Measurements from ENCODE around the gene PHF12.
"Not testable (repeated sequence)": the region's sequence is repeated elsewhere in the genome, so short reads cannot be mapped to it uniquely, and the experiment has no call there.

Gene PHF12

GRCh38 chr17:28906706-28907438 lies 44.4 kb downstream of the PHF12 start:
- DNase-seq (ENCODE audit: insufficient read length, low spot score) (no peak), FAIRE-seq (no peak)

DNA sequence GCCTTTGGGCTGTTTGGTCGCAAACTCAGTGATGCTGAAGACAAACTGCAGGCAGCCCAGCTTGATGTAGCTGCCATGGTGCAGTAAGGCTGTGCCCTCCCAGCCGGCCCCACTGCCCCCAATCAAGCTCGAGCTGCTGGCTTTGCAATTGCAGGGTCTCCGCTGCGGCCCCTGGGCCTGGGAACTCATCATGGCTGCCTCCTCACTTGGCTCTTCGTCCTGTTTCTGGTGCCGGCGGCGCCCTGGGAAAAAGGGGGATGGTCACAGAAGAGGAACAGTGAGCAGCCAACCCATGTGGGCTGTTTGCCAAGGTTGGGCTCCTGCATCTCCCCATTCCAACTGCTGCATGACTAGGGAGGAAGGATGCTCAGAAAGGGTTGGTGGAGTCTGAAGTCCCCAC lies 45.0 kb downstream of the PHF12 start:
- no peak for DNase-seq (ENCODE audit: insufficient read length, low spot score)
- FAIRE-seq = no peak

GRCh38 chr17:28904800-28905199 lies 46.5 kb downstream of the PHF12 start:
- FAIRE-seq (no peak), DNase-seq (ENCODE audit: insufficient read length, low spot score) (no peak)

GRCh38 chr17:28903546-28903841 lies 47.8 kb downstream of the PHF12 start:
- not testable (repeated sequence) for FAIRE-seq; DNase-seq (ENCODE audit: insufficient read length, low spot score)

DNA sequence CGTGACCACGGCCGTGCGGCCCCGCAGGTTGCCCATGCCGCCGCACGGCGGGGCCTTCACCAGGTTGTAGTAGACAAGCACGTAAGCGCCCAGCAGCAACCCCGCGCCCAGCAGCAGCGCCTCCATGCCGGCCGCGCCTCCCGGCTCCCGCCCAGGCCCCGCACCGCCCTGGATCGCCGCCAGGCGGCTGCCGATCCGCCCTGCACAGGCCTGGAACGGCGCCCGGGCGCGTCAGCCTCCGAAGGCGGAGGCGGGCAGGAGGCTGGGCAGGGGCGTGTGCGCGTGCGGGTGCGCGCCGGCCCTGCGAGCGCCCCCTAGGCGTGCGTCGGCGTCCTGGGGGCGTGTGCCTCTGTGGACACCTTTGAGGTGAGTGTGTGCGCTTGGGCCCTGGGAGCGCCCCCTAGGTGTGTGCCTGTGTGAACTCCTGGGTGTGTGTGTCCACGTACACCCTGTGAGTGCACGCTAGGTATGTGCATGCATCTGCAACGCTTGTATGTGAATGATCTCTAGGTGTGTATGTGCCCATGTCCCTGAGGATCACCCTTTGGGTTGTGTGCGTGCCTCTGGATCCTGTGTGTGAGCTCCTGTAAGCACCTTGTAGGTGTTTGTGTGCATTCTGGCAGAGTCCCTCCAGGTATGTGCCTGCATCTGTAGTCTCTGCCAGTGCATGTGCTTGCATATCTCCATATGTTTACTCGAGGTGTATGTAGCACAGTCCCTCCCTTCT lies 48.3 kb downstream of the PHF12 start, which contains the start of gene DHRS13:
Gene DHRS13, minus strand, starts transcription at position 261 of the 727 bp plus-strand sequence. Its CDS starts 135 bp downstream, at position 126.
- peak; percentile 95 for DNase-seq (ENCODE audit: insufficient read length, low spot score)
- peak; percentile 96 for FAIRE-seq

DNA sequence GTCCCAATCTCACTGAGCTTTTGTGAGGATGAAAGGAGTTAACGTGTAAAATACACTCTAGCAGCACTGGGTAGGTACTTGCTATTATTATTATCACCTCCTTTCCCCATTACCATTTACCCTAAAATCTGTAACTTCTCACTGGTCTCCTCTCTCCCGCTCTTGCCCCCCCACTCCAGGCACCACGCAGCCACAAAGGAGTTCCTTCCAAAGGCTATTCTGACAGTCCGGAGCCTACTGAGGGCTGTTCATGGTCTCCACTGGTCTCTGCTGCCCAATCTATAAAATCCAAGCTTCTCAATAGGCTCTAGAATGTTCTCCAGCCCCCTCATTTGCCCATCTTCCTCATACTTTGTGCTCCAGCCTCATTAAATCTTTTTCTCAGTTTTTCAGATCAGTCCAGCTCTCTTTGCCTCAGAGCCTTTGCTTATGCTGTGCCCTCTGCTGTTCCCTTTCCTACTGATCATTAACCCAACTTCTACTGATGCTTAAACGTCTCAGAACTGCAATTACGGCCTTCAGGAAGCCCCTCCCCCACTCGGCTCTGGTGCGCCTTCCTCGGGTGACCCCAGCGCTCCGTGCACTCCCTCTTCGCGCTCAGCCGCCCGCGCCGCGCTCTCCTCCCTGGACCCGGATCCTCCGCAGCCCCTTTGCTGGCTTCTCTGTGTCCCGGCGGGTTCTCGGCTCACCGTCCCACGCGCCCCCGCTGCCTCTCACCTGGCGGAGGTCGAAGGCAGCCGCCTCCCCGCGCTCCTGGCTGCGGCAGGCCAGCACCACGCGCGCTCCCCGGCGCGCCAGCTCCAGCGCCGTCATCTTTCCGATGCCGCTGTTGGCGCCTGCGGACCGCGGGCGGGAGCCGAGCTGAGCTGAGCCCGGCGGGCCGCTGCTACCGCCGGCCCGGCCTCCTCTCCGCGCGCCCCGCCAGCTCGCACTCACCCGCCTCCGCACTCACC lies 49.2 kb downstream of the PHF12 start:
- no peak for FAIRE-seq
- DNase-seq (ENCODE audit: insufficient read length, low spot score) = peak; percentile 56

- DNase-seq (ENCODE audit: insufficient read length, low spot score) (no peak), FAIRE-seq (no peak)
Observed at GRCh38 chr17:28900986-28901726, 50.2 kb downstream of the PHF12 start.

- FAIRE-seq (no peak), DNase-seq (ENCODE audit: insufficient read length, low spot score) (no peak)
Observed at GRCh38 chr17:28899212-28899815, 52.0 kb downstream of the PHF12 start.

DNA sequence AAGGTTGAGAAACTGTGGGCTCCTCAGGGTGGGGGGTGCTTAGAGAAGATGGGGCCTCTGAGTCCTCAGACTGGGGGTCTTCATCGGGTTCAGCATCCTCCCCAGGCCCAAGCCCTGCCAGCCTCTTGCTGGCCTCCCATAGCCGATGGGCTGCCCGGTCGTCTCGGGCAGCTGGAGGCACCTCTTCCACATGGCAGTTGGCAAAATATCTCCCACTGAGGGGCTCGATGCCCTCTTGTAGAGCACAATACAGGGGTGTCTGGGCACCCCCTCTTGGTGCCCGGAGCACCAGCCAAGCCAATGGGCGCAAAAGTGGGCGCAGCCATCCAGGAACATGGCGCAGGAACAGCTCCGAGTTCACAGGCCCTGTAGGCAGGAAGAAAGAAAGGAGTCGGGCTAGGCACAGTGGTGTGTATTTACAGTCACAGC lies 52.8 kb downstream of the PHF12 start:
- DNase-seq (ENCODE audit: insufficient read length, low spot score) = no peak
- FAIRE-seq = no peak

GRCh38 chr17:28897769-28898526 lies 53.4 kb downstream of the PHF12 start:
- FAIRE-seq = no peak
- no peak for DNase-seq (ENCODE audit: insufficient read length, low spot score)

GRCh38 chr17:28896884-28897768 lies 54.2 kb downstream of the PHF12 start, which contains the start of gene FLOT2:
TSS of gene FLOT2 (minus strand) at chr17:28897733. CDS start at chr17:28897574, 159 bp downstream.
- peak; percentile 78 for DNase-seq (ENCODE audit: insufficient read length, low spot score)
- peak; percentile 71 for FAIRE-seq

DNA sequence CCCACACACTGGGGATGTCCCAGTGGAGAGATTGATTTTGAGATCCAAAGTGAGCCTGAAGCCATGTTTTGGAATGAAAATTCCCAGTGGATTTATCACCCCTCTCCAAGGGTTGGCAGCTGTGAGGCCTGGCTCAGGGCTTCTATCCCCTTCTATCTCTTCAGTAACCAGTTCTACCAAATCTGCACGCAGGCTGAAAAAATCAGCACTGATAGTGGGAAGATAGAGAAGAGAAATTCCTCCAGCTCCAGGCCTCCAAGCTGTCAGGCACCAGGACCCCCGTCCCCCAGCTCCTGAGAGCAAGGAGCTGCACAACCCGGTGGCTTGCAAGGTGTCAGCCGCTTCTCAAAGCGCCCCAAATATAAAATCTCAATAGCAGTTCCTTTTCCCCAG lies 54.8 kb downstream of the PHF12 start:
- FAIRE-seq (no peak), DNase-seq (ENCODE audit: insufficient read length, low spot score) (no peak)

- DNase-seq (ENCODE audit: insufficient read length, low spot score) (no peak), FAIRE-seq (no peak)
Observed at GRCh38 chr17:28895794-28896447, 55.4 kb downstream of the PHF12 start.

DNA sequence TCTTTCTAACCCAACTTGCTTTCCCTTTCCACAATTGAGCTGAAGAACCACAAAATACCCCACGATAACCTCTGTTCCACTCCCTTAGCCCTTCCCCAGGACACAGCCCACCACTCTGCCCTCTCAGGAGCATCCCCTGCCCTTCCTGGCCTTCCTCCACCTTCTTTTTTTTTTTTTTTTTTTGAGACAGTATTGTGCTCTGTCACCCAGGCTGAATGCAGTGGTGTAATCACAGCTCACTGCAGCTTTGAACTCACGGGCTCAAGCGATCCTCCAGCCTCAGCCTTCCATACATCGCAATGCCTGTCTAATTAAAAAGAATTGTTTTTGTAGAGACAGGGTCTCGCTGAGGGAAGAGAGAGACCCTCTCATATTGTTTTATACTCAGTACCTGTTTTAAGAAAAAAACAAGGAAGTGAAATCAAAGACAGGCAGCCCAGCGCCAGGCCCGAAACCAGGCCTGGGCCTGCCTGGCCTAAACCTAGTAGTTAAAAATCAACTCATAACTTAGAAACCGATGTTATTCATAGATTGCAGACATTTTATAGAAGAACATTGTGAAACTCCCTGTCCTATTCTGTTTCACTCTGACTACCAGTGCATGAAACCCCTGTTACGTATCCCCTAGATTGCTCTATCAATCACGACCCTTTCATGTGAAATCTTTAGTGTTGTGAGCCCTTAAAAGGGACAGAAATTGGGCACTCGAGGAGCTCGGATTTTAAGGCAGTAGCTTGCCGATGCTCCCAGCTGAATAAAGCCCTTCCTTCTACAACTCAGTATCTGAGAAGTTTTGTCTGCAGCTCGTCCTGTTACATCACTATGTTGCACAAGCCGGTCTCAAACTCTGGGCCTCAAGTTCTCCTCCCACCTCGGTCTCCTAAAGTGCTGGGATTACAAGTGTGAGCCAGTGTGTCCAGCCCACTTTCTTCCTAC lies 57.8 kb downstream of the PHF12 start:
- not testable (repeated sequence) for DNase-seq (ENCODE audit: insufficient read length, low spot score); FAIRE-seq

DNA sequence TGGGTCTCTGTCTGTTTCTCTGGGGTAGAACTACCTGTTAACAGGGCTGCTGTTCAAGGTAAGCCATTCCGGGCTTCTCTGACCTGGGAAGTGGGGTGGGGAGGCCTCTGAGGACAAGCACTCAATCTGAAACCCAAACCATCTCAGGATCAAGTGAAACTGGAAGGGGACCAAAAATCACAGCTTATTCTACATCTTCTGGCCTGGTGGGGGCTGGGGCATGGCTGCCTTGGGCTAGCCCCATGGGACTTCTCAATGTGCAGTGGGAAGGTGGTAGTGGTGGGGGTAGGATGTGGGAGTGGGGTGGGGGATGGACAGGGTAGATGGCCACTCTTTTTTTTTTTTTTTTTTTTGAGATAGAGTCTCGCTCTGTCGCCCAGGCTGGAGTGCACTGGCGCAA lies 59.3 kb downstream of the PHF12 start:
- FAIRE-seq = no peak
- no peak for DNase-seq (ENCODE audit: insufficient read length, low spot score)

GRCh38 chr17:28891201-28891600 lies 60.1 kb downstream of the PHF12 start:
- no peak for FAIRE-seq
- DNase-seq (ENCODE audit: insufficient read length, low spot score) = no peak

DNA sequence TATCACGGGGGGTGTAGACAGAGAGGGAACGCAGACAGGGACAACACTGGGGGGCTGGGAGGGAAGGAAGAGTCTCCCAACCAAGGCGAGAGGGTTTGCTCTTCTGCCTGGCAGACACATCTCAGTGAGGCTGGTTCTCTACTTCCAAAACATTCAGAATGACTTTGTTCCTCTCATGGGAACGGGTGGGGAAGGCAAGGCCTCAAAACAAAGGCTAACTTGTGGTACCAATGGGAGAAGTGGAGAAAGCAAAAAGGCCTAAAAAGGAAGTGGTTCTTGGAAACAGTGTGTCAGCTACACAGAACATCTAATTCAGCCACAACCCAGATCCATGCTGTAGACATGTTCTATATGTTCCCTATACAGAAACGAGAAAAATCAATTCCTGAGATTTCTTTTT lies 61.3 kb downstream of the PHF12 start:
- FAIRE-seq = no peak
- DNase-seq (ENCODE audit: insufficient read length, low spot score) = no peak
